Lower leg skin (tissue), 3 donors: ENCODE results near the gene FMNL2.

Experiments used
- POLR2A ChIP-seq, 2 donors: fragments of 450-650 bp; IDR thresholded peaks; one replicate each; pipeline ENCODE4 v1.6.1; 2016 to 2017; ENCODE audit warnings: antibody characterized with exemption in 2 of 2, mild to moderate bottlenecking in 1 of 2, moderate library complexity in 1 of 2
- TF ChIP-seq, protein P1 (sequence below), 3 donors: fragments of 450-650 bp; IDR thresholded peaks; one replicate each; pipeline ENCODE4 v1.5.1; 2016; ENCODE audit warnings: antibody characterized with exemption in 3 of 3, mild to moderate bottlenecking in 3 of 3, moderate library complexity in 2 of 3

DNA sequence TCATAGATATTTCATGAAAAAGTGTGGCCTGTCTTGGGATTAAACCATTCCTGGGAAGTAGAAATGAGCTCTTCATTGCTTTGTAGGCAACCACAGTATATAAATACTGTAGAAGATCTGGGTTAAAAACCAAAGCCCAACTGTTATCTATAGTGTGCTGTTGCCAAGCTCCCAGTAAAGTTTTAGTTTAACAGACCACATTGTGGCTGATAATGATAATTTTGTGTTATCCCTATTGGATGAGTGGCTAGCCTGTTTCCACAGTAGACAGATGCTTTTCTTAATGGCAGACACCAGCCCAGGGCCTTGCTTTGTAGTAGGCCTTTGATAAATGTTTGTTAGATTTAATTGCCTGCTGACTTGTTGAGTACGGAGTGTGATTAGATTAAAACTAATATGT is 52.1 kb downstream of the FMNL2 start:
- TF ChIP-seq, protein P1, sequence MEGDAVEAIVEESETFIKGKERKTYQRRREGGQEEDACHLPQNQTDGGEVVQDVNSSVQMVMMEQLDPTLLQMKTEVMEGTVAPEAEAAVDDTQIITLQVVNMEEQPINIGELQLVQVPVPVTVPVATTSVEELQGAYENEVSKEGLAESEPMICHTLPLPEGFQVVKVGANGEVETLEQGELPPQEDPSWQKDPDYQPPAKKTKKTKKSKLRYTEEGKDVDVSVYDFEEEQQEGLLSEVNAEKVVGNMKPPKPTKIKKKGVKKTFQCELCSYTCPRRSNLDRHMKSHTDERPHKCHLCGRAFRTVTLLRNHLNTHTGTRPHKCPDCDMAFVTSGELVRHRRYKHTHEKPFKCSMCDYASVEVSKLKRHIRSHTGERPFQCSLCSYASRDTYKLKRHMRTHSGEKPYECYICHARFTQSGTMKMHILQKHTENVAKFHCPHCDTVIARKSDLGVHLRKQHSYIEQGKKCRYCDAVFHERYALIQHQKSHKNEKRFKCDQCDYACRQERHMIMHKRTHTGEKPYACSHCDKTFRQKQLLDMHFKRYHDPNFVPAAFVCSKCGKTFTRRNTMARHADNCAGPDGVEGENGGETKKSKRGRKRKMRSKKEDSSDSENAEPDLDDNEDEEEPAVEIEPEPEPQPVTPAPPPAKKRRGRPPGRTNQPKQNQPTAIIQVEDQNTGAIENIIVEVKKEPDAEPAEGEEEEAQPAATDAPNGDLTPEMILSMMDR (IDR thresholded peaks at IDR 0.05): no peak
- TF ChIP-seq POLR2A (IDR thresholded peaks at IDR 0.05): no peak
